Activated CD4-positive, alpha-beta T cell treated with anti-CD3 and anti-CD28 coated beads, Interleukin-2, amount 10 ng/mL, durations not matched to agents 7 days and 5 days (primary cell): ENCODE data around the gene LAMTOR3. TPM values are rescaled to one million over a fixed set of nuclear protein-coding genes. Genes with fewer than 3 reads are reported as not detected.

Source experiments
- CTCF ChIA-PET: fragments of 350-600 bp; sonication (Branson Sonifier 250); formaldehyde crosslinking; loops from one replicate; lab custom pipeline; 2021; ENCODE audit warnings: antibody characterized with exemption; lab: Charles Lee
- POLR2A ChIA-PET: fragments of 350-600 bp; sonication (Branson Sonifier 250); formaldehyde crosslinking; loops from one replicate; lab custom pipeline; 2021; ENCODE audit warnings: antibody characterized with exemption; lab: Charles Lee
- DNase-seq: peaks from one replicate; pipeline ENCODE4 v3.0.0-alpha.2; 2020
- H3K27ac Mint-ChIP-seq: one replicate; pipeline ENCODE4 v1.8.0; 2021; ENCODE audit warnings: mild to moderate bottlenecking, moderate library complexity, mixed read lengths
- H3K27me3 Mint-ChIP-seq: one replicate; pipeline ENCODE4 v1.8.0; 2021; ENCODE audit warnings: mixed read lengths
- H3K36me3 Mint-ChIP-seq: one replicate; pipeline ENCODE4 v1.8.0; 2021; ENCODE audit warnings: low read depth, mixed read lengths
- H3K4me1 Mint-ChIP-seq: one replicate; pipeline ENCODE4 v1.8.0; 2021; ENCODE audit warnings: mixed read lengths
- H3K4me3 Mint-ChIP-seq: one replicate; pipeline ENCODE4 v1.8.0; 2021; ENCODE audit warnings: mild to moderate bottlenecking, moderate library complexity, mixed read lengths
- H3K9me3 Mint-ChIP-seq: one replicate; pipeline ENCODE4 v1.8.0; 2021; ENCODE audit warnings: mixed read lengths
- total RNA-seq, 2 experiments: library from RNA; stranded (reverse); gene quantifications; one replicate each; pipeline ENCODE4 v1.2.3, GENCODE V29; 2021

The LAMTOR3 gene
- total RNA-seq, 2 experiments from 2014 or later, result 28.9 to 33.1 TPM

- Mint-ChIP-seq H3K36me3 (peaks cover 18% of the 10 kb centered on the region), H3K9me3 (no peaks in the 10 kb centered on the region), H3K27ac (no peak overlapping the region), H3K4me3 (no peak overlapping the region), H3K4me1 (peaks cover 26% of the 10 kb centered on the region), H3K27me3 (no peaks in the 10 kb centered on the region)
- POLR2A ChIA-PET, result no interaction called here
- DNase-seq, result no peak
- CTCF ChIA-PET, result no interaction called here
These were observed 6.4 kb downstream of the LAMTOR3 start for GRCh38 chr4:99887837-99888236.

- no peak overlapping the region for H3K27ac Mint-ChIP-seq
- no peaks in the 10 kb centered on the region for H3K27me3 Mint-ChIP-seq
- ChIA-PET CTCF (interaction anchor here (2.5 to 3.1 kb wide), 2 partner anchors 75 to 78 kb away, joined by 8 to 15 read pairs; no protein-coding TSS in a partner anchor), POLR2A (no interaction called here)
- H3K9me3 Mint-ChIP-seq, result no peaks in the 10 kb centered on the region
- no peak overlapping the region for H3K4me3 Mint-ChIP-seq
- DNase-seq, result no peak
- H3K4me1 Mint-ChIP-seq, result peaks cover 16% of the 10 kb centered on the region
- H3K36me3 Mint-ChIP-seq, result peaks cover 17% of the 10 kb centered on the region
These were observed 8.1 kb downstream of the LAMTOR3 start for GRCh38 chr4:99886146-99886545.

DNA sequence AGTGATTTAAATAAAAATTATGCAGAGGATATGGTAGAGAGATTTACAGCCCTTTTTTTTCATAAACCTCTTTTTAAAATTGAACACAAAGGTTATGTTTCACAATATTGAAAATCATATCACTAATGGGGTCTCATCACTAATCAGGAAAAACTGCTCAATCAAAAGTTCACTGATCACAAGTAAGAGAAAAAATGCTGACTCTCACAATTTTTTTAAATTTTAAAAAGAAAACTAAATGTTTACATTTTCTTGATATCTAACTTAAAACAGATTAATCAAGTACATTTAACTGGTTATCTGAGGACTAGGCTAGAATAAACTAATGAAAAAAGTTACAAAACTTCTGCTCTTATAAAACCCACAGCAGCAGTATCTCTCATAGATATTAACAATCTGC lies 8.5 kb downstream of the LAMTOR3 start:
- Mint-ChIP-seq H3K9me3 (no peaks in the 10 kb centered on the region), H3K36me3 (peaks cover 18% of the 10 kb centered on the region), H3K27me3 (no peaks in the 10 kb centered on the region), H3K4me3 (no peak overlapping the region), H3K4me1 (peaks cover 12% of the 10 kb centered on the region), H3K27ac (no peak overlapping the region)
- ChIA-PET POLR2A (no interaction called here), CTCF (interaction anchor here (0.6 to 3.1 kb wide), 3 partner anchors 74 to 891 kb away, joined by 4 to 15 read pairs (median 8); partner anchors contain the start of gene METAP1)
- no peak for DNase-seq

GRCh38 chr4:99885063-99885664 lies 9.1 kb downstream of the LAMTOR3 start:
- Mint-ChIP-seq H3K4me1 (peaks cover 10% of the 10 kb centered on the region), H3K27me3 (no peaks in the 10 kb centered on the region), H3K27ac (no peak overlapping the region), H3K4me3 (no peak overlapping the region), H3K9me3 (no peaks in the 10 kb centered on the region), H3K36me3 (peaks cover 24% of the 10 kb centered on the region)
- DNase-seq, result peak; percentile 63
- ChIA-PET POLR2A (interaction anchor here (0.6 kb wide), 1 partner anchor 62 kb away, joined by 4 read pairs; no protein-coding TSS in a partner anchor), CTCF (interaction anchor here (0.6 to 3.1 kb wide), 10 partner anchors 9 to 890 kb away, joined by 3 to 15 read pairs (median 4); partner anchors contain the start of genes DAPP1, LAMTOR3 and METAP1)

DNA sequence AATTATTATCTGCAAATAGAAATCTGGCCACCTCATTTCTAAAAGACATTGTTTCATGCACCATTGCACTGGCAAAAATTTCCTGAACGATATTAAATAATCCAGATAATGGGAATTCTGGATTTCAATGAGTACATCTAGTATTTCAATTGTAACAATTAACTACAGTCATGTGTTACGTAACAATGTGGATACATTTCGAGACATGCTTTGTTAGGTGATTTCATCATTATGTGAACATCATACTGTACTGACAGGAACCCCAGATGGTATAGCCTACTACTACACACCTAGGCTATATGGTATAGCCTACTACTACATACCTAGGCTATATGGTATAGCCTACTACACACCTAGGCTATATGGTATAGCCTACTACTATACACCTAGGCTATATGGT lies 14.8 kb downstream of the LAMTOR3 start:
- H3K27me3 Mint-ChIP-seq, result no peaks in the 10 kb centered on the region
- no peaks in the 10 kb centered on the region for H3K4me1 Mint-ChIP-seq
- DNase-seq, result no peak
- no peak overlapping the region for H3K4me3 Mint-ChIP-seq
- CTCF ChIA-PET, result interaction anchor here (1.1 to 1.6 kb wide), 3 partner anchors 15 to 70 kb away, joined by 3 to 4 read pairs (median 4); no protein-coding TSS in a partner anchor
- POLR2A ChIA-PET, result no interaction called here
- H3K9me3 Mint-ChIP-seq, result no peaks in the 10 kb centered on the region
- H3K27ac Mint-ChIP-seq, result no peak overlapping the region
- peaks cover 34% of the 10 kb centered on the region for H3K36me3 Mint-ChIP-seq

DNA sequence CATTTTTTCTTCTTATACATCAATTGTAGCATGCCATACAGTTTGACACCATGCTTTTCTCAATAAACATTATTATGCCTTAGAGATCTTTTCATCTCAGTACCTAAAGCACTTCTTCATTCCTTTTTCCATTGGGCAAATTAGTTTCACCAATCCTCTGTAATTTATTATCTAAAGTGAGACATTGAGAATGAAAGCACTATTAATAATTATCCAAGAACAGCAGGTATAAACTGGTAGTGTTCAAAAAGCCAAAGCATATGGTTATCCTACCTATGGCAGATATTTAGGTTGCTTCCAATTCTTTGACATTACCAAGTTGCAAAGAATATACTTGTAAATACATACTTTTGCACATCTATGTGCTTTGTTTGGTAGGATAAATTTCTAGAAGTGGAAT lies 15.6 kb downstream of the LAMTOR3 start:
- no peaks in the 10 kb centered on the region for H3K9me3 Mint-ChIP-seq
- no peak overlapping the region for H3K4me3 Mint-ChIP-seq
- H3K27me3 Mint-ChIP-seq, result no peaks in the 10 kb centered on the region
- H3K4me1 Mint-ChIP-seq, result no peaks in the 10 kb centered on the region
- no peak for DNase-seq
- H3K27ac Mint-ChIP-seq, result no peak overlapping the region
- ChIA-PET POLR2A (no interaction called here), CTCF (interaction anchor here (1.6 kb wide), 1 partner anchor 16 kb away, joined by 4 read pairs; no protein-coding TSS in a partner anchor)
- peaks cover 34% of the 10 kb centered on the region for H3K36me3 Mint-ChIP-seq

- Mint-ChIP-seq H3K4me3 (no peak overlapping the region), H3K36me3 (peaks cover 38% of the 10 kb centered on the region), H3K4me1 (no peaks in the 10 kb centered on the region), H3K27ac (no peak overlapping the region), H3K9me3 (no peaks in the 10 kb centered on the region), H3K27me3 (no peaks in the 10 kb centered on the region)
- ChIA-PET POLR2A (no interaction called here), CTCF (no interaction called here)
- DNase-seq, result no peak
These were observed 17.3 kb downstream of the LAMTOR3 start for GRCh38 chr4:99876946-99877345.

DNA sequence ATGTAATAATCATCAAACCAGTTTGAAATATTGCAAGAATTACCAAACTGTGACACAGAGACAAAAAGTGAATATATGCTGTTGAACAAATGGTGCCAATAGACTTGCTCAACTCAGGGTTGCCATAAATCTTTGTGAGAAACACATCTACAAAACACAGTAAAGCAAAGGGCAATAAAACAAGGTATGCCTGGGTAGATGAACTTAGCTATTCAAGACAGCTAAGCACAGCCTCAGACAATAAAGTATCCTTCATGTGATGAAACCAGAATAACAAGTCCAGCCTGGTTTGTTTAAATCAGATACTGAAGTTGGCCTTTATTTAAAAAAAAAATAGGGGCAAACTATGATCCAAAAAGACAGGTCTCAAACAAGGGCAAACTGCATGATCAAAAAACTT lies 19.2 kb downstream of the LAMTOR3 start:
- POLR2A ChIA-PET, result interaction anchor here (0.6 kb wide), 2 partner anchors 13 to 402 kb away, joined by 3 to 8 read pairs; no protein-coding TSS in a partner anchor
- DNase-seq, result no peak
- Mint-ChIP-seq H3K9me3 (no peaks in the 10 kb centered on the region), H3K36me3 (peaks cover 32% of the 10 kb centered on the region), H3K4me3 (no peak overlapping the region), H3K4me1 (no peaks in the 10 kb centered on the region), H3K27ac (no peak overlapping the region), H3K27me3 (no peaks in the 10 kb centered on the region)
- CTCF ChIA-PET, result interaction anchor here (0.8 to 1.2 kb wide), 3 partner anchors 14 to 41 kb away, joined by 3 to 4 read pairs (median 3); no protein-coding TSS in a partner anchor

DNA sequence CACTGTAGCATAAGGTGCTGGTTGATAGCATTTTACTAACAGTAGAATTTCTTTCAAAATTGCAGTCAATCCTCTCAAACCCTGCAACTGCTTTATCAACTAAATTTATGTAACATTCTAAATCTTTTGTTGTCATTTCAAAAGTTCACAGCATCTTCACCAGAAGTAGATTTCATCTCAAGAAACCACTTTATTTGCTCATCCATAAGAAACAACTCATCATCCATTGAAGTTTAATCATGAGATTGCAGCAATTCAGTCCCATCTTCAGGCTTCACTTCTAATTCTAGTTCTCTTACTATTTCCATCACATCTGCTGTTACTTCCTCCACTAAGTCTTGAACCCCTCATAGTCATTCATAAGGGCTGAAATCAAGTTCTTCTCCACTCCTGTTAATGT lies 21.7 kb downstream of the LAMTOR3 start:
- no peaks in the 10 kb centered on the region for H3K27me3 Mint-ChIP-seq
- no peaks in the 10 kb centered on the region for H3K9me3 Mint-ChIP-seq
- no peak overlapping the region for H3K27ac Mint-ChIP-seq
- H3K4me3 Mint-ChIP-seq, result no peak overlapping the region
- POLR2A ChIA-PET, result no interaction called here
- CTCF ChIA-PET, result no interaction called here
- H3K36me3 Mint-ChIP-seq, result peaks cover 38% of the 10 kb centered on the region
- H3K4me1 Mint-ChIP-seq, result peaks cover 2% of the 10 kb centered on the region
- no peak for DNase-seq

DNA sequence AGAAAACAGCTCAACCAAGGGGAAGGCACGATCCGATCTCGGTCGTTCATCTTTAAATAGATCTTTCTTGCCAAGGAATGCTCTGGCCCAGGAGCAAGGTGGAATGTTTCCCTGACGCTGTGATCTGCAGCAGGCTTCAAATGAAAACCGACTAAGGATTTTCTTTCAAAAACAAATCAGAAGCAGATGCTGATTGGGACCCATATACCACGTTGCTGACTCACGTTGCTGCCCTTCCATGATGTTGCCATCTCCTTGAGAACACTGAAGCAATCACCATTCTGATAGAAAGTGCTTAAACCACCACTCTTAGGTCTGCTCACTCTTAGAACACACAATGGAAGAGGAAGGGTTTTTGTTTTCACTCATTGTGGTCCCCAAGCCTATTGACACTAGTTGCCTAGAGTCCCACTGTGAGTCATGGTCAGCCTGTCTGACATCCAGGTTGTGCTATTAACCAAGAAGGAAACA lies 26.1 kb downstream of the LAMTOR3 start:
- peaks cover 6% of the 10 kb centered on the region for H3K4me1 Mint-ChIP-seq
- no peak overlapping the region for H3K4me3 Mint-ChIP-seq
- H3K27ac Mint-ChIP-seq, result no peak overlapping the region
- ChIA-PET POLR2A (no interaction called here), CTCF (interaction anchor here (1.0 to 1.2 kb wide), 2 partner anchors 20 to 60 kb away, joined by 3 read pairs; no protein-coding TSS in a partner anchor)
- no peaks in the 10 kb centered on the region for H3K27me3 Mint-ChIP-seq
- peaks cover 52% of the 10 kb centered on the region for H3K36me3 Mint-ChIP-seq
- no peaks in the 10 kb centered on the region for H3K9me3 Mint-ChIP-seq
- DNase-seq, result no peak

DNA sequence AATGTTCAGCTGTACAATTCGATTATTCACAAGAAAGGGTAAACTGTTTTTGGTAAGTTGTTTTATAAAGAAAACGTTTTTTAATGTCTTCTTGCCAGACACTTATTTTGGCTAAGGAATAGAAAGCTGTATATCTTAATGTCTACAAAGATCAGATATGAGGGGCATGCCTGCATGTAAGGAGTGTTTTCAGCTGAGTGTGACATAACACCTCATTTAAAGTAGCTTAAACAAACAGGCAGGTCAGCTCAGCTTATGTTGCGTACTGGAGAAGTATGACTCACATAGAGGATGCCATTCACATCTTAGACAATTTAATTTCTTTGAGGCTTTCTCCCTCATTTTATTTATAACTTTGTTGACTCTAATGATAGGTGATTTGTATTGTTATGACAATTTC lies 30.4 kb downstream of the LAMTOR3 start:
- H3K4me1 Mint-ChIP-seq, result peaks cover 30% of the 10 kb centered on the region
- no peaks in the 10 kb centered on the region for H3K9me3 Mint-ChIP-seq
- POLR2A ChIA-PET, result no interaction called here

GRCh38 chr4:99861120-99861905 lies 32.9 kb downstream of the LAMTOR3 start:
- POLR2A ChIA-PET, result interaction anchor here (0.6 kb wide), 1 partner anchor 13 kb away, joined by 8 read pairs; no protein-coding TSS in a partner anchor
- Mint-ChIP-seq H3K36me3 (peaks cover 72% of the 10 kb centered on the region), H3K9me3 (no peaks in the 10 kb centered on the region), H3K27ac (peak overlapping the region; percentile 47), H3K4me1 (peaks cover 41% of the 10 kb centered on the region), H3K27me3 (no peaks in the 10 kb centered on the region), H3K4me3 (no peak overlapping the region)
- CTCF ChIA-PET, result interaction anchor here (0.9 to 1.4 kb wide), 3 partner anchors 14 to 53 kb away, joined by 3 read pairs; partner anchors contain the start of gene DAPP1
- DNase-seq, result no peak

More for the DNA sequence above, 30.4 kb downstream of the LAMTOR3 start:
- no peak overlapping the region for H3K4me3 Mint-ChIP-seq
- CTCF ChIA-PET, result interaction anchor here (1.6 to 2.2 kb wide), 2 partner anchors 17 to 44 kb away, joined by 4 to 9 read pairs; no protein-coding TSS in a partner anchor
- no peak for DNase-seq
- no peaks in the 10 kb centered on the region for H3K27me3 Mint-ChIP-seq
- peaks cover 64% of the 10 kb centered on the region for H3K36me3 Mint-ChIP-seq
- H3K27ac Mint-ChIP-seq, result no peak overlapping the region
